ENCODE data around the gene ZNF444.
"Not testable (repeated sequence)": the region's sequence is repeated elsewhere in the genome, so short reads cannot be mapped to it uniquely, and the experiment has no call there.

The ZNF444 gene

GRCh38 chr19:56142897-56143434, 1.9 kb downstream of the ZNF444 start:
- in situ Hi-C loops (cut with MboI; ENCODE audit: low sequenced_read_pairs), result no loop called here

GRCh38 chr19:56144376-56144775, 3.3 kb downstream of the ZNF444 start:
- in situ Hi-C loops (cut with MboI; ENCODE audit: low sequenced_read_pairs), result no loop called here

GRCh38 chr19:56144831-56145230, 3.7 kb downstream of the ZNF444 start:
- in situ Hi-C loops (cut with MboI; ENCODE audit: low sequenced_read_pairs), result no loop called here

GRCh38 chr19:56145698-56146097, 4.6 kb downstream of the ZNF444 start:
- in situ Hi-C loops (cut with MboI; ENCODE audit: low sequenced_read_pairs), result no loop called here

GRCh38 chr19:56146904-56147303, 5.8 kb downstream of the ZNF444 start:
- in situ Hi-C loops (cut with MboI; ENCODE audit: low sequenced_read_pairs), result no loop called here

GRCh38 chr19:56147307-56147706, 6.2 kb downstream of the ZNF444 start:
- in situ Hi-C loops (cut with MboI; ENCODE audit: low sequenced_read_pairs), result no loop called here

GRCh38 chr19:56148096-56148495, 7.0 kb downstream of the ZNF444 start:
- in situ Hi-C loops (cut with MboI; ENCODE audit: low sequenced_read_pairs), result no loop called here

GRCh38 chr19:56148955-56149655, 8.0 kb downstream of the ZNF444 start:
- in situ Hi-C loops (cut with MboI; ENCODE audit: low sequenced_read_pairs), result not testable (repeated sequence)

GRCh38 chr19:56149656-56150038, 8.6 kb downstream of the ZNF444 start:
- in situ Hi-C loops (cut with MboI; ENCODE audit: low sequenced_read_pairs), result no loop called here

- in situ Hi-C loops (cut with MboI; ENCODE audit: low sequenced_read_pairs), result no loop called here
These were observed 9.3 kb downstream of the ZNF444 start for GRCh38 chr19:56150358-56150757.

- in situ Hi-C loops (cut with MboI; ENCODE audit: low sequenced_read_pairs), result no loop called here
These were observed 11.6 kb downstream of the ZNF444 start for GRCh38 chr19:56152644-56153043.

- in situ Hi-C loops (cut with MboI; ENCODE audit: low sequenced_read_pairs), result no loop called here
These were observed 12.4 kb downstream of the ZNF444 start for GRCh38 chr19:56153507-56153906.

- in situ Hi-C loops (cut with MboI; ENCODE audit: low sequenced_read_pairs), result no loop called here
These were observed 14.1 kb downstream of the ZNF444 start for GRCh38 chr19:56155124-56155687.

GRCh38 chr19:56156768-56157167, 15.7 kb downstream of the ZNF444 start:
- in situ Hi-C loops (cut with MboI; ENCODE audit: low sequenced_read_pairs), result no loop called here

- in situ Hi-C loops (cut with MboI; ENCODE audit: low sequenced_read_pairs), result no loop called here
These were observed 17.2 kb downstream of the ZNF444 start for GRCh38 chr19:56158170-56158757.

- in situ Hi-C loops (cut with MboI; ENCODE audit: low sequenced_read_pairs), result no loop called here
These were observed 18.0 kb downstream of the ZNF444 start for GRCh38 chr19:56159009-56159559.

GRCh38 chr19:56159622-56160271, 18.7 kb downstream of the ZNF444 start:
- in situ Hi-C loops (cut with MboI; ENCODE audit: low sequenced_read_pairs), result no loop called here

GRCh38 chr19:56161534-56161933, 20.4 kb downstream of the ZNF444 start:
- in situ Hi-C loops (cut with MboI; ENCODE audit: low sequenced_read_pairs), result no loop called here

GRCh38 chr19:56162258-56162657, 21.2 kb downstream of the ZNF444 start:
- in situ Hi-C loops (cut with MboI; ENCODE audit: low sequenced_read_pairs), result no loop called here

- in situ Hi-C loops (cut with MboI; ENCODE audit: low sequenced_read_pairs), result no loop called here
These were observed 22.0 kb downstream of the ZNF444 start for GRCh38 chr19:56163097-56163496.

- in situ Hi-C loops (cut with MboI; ENCODE audit: low sequenced_read_pairs), result no loop called here
These were observed 26.0 kb downstream of the ZNF444 start for GRCh38 chr19:56167064-56167578.

Data from HL-60/S4 treated with phorbol 12-myristate 13-acetate at 8.2 ng/mL for 4 days and 3 days (cell line).